ENCODE data around the gene PPT1.

- TF ChIP-seq CTCF (IDR thresholded peaks at IDR 0.05), result no peak
- TF ChIP-seq ZFX (IDR thresholded peaks at IDR 0.05; ENCODE audit: borderline replicate concordance), result no peak
Observed at GRCh38 chr1:40120128-40120527, 23.1 kb upstream of the PPT1 start.

Measured in 22Rv1 (cell line).